RPMI7951 (cell line): ENCODE results near the gene TMEM141. TPM values are rescaled to one million over a fixed set of nuclear protein-coding genes. Genes with fewer than 3 reads are reported as not detected.
"Not testable (repeated sequence)": the region's sequence is repeated elsewhere in the genome, so short reads cannot be mapped to it uniquely, and the experiment has no call there.

Experiments
- DNase-seq: peaks from one replicate; pipeline ENCODE4 v3.0.0-alpha.2; 2012; ENCODE audit warnings: low read depth
- total RNA-seq: library from RNA; depleted of rRNA; stranded (reverse); fragments of >200 nt; shearing (Covaris generic); gene quantifications from 2 replicates; pipeline ENCODE4 v1.2.3, GENCODE V29; 2014

Gene TMEM141
- total RNA-seq, 1 experiment from 2014 or later = 49.4 TPM

- DNase-seq = no peak
Observed at GRCh38 chr9:136773386-136774044, 17.6 kb upstream of the TMEM141 start.

GRCh38 chr9:136774416-136775045, 16.6 kb upstream of the TMEM141 start:
- DNase-seq = no peak

DNA sequence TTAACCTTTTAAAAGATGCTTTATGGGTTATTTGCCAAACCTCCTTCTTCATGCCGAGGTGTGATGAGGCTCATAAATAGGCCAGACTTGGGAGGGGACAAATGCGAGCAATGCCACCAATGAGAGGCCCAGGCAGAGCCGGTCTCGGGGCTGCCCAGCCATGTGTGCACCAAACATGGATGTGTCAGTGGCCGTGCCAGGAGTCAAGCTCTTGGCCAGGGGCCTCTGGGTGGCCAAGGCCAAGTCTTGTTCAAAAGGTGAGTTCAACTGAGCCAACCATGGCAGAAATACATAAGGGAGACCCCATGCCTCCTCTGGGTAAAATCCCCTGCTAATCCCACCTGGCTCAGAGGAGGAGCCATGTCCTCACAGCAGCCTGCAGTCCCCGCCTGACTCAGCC, 16.0 kb upstream of the TMEM141 start:
- DNase-seq = no peak

DNA sequence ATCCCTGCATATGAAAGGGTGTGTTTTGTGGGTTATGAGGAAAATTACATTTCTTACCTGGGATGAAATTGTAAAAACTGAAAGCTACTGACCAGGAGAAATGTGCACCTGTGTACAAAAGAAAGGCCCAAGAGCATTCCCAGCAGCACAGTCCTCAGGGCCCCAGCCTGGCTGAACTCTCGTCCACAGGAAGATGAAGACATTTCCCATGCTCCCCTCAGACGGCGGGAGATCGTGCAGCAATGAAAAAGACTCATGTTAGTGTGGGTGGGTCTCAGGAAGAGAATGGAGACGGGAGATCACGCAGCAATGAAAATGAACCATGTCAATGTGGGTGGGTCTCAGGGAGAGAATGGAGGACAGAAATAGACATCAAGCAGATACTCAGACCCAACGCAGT, 14.2 kb upstream of the TMEM141 start:
- no peak for DNase-seq

GRCh38 chr9:136777359-136777758, 13.8 kb upstream of the TMEM141 start:
- DNase-seq = no peak

- DNase-seq = no peak
Observed at GRCh38 chr9:136779808-136780207, 11.3 kb upstream of the TMEM141 start.

GRCh38 chr9:136782452-136782851, 8.7 kb upstream of the TMEM141 start:
- no peak for DNase-seq

- no peak for DNase-seq
Observed at GRCh38 chr9:136784249-136784996, 6.7 kb upstream of the TMEM141 start.

- DNase-seq = no peak
Observed at GRCh38 chr9:136784997-136785361, 6.2 kb upstream of the TMEM141 start.

DNA sequence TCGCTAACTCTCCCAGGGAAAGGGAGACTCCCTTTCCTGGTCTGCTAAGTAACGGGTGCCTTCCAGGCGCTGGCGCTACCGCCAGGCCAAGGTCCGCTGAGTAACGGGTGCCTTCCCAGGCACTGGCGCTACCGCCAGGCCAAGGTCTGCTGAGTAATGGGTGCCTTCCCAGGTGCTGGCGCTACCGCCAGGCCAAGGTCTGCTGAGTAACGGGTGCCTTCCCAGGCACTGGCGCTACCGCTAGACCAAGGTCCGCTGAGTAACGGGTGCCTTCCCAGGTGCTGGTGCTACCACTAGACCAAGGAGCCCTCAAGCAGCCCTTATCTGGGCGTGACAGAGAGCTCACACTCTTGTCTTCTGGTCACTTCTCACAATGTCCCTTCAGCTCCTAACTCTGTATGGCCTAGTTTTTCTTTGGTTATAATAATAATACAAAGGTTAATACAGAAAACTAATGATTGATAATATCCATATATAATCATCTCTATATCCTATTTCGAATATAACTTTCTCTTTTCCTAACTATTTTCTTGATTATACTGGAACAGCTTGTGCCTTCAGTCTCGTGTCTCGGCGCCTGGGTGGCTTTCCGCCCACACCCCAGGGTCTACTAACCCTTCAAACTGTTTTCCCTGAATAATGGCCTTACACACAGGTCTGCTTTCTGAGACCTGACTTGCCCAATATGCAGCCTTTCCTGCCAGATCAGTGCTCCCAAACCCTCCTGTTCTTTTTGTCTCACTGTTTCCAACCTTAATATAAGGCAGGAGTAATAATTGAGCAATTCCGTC, 5.4 kb upstream of the TMEM141 start:
- DNase-seq = not testable (repeated sequence)

DNA sequence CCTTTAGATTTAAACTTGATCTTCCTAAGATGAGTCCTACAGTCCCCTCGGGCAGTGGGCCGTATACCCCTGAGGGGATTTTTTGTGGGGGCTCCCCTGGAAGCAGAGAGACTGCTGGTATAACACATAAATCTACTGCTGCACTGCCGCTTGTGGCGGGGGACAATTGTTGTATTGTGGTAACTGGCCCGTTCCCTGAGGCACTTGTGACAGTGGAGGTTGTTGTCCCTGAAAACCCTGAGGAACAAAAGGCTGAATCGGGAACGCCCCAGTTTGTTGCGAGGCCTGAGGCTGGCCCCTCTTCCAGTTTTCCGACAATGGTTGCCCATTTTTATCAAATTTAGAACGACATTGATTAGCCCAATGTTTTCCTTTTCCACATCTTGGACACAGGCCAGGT, 4.7 kb upstream of the TMEM141 start:
- no peak for DNase-seq

- not testable (repeated sequence) for DNase-seq
Observed at GRCh38 chr9:136786983-136787382, 4.2 kb upstream of the TMEM141 start.

DNA sequence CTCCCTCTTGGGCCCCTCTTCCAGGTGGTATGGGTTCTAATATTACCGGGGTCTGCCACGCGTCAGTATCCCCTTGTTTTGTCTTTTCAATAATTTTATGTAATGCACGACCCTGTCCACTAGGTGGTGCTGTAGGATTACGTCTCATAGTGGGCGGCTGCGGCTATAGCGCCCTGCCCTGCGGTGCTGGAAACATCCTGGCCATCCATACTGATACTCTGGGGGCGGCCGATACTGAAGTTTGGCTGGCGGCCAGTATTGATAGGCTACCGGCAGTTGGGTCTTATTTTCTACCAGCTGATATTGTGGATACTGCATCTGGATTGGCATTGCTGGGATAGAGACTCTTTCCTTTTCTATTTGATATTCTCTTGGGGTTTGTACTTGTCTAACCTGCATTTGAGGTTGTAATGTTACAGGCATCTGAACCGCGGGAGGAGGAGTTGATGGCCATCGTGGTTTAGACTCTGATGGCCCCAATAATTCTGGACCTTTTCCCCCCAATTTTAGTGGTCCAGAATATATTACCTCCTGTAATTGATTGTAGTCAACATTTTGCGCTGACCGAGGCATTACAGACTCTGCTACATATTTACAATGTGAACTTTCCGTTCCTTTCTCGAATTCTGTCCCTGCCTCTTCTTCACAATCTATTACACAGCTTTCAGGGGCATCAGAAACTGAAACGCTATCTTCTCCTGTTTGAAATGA, 3.3 kb upstream of the TMEM141 start:
- peak; percentile 40 for DNase-seq

DNA sequence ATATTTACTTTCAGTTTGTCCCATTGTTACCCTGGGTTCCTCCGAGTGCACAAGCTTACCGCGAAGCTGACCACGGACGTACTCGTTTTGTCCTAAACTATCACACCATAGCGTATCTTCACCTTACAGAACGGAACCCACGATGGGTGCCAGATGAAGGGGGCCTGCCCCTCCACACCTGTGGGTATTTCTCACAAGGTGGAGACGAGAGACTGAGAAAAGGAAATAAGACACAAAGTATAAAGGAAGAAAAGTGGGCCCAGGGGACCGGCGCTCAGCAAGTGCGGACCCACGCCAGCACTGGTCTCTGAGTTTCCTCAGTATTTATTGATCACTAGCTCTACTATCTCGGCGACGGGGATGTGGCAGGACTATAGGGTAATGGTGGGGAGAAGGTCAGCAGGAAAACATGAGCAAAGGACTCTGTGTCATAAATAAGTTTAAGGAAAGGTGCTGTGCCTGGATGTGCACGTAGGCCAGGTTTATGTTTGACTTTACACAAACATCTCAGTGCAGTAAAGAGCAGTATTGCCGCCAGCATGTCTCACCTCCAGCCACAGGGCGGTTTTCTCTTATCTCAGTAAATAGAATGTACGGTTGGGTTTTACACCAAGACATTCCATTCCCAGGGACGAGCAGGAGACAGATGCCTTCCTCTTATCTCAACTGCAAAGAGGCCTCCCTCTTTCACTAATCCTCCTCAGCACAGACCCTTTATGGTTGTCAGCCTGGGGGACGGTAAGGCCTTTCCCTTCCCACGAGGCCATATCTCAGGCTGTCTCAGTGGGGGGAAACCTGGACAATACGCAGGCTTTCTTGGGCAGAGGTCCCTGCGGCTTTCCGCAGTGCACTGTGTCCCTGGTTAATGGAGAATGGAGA, 2.3 kb upstream of the TMEM141 start:
- DNase-seq = not testable (repeated sequence)

DNA sequence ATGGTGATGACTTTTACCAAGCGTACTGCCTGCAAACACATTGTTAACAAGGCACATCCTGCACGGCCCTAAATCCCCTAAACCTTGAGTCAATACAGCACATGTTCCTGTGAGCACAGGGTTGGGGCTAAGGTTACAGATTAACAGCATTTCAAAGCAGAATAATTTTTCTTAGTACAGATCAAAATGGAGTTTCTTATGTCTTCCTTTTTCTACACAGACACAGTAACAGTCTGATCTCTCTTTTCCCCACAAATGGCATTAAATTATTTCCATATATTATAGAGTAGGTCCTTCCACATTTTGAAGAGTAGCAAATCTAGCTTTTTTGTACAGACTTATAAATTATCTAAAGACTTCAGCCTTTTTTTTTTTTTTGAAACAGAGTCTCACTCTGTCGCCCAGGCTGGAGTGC, 1.6 kb upstream of the TMEM141 start:
- DNase-seq = no peak

- no peak for DNase-seq
Observed at GRCh38 chr9:136791516-136792276, 552 bp downstream of the TMEM141 start.

DNA sequence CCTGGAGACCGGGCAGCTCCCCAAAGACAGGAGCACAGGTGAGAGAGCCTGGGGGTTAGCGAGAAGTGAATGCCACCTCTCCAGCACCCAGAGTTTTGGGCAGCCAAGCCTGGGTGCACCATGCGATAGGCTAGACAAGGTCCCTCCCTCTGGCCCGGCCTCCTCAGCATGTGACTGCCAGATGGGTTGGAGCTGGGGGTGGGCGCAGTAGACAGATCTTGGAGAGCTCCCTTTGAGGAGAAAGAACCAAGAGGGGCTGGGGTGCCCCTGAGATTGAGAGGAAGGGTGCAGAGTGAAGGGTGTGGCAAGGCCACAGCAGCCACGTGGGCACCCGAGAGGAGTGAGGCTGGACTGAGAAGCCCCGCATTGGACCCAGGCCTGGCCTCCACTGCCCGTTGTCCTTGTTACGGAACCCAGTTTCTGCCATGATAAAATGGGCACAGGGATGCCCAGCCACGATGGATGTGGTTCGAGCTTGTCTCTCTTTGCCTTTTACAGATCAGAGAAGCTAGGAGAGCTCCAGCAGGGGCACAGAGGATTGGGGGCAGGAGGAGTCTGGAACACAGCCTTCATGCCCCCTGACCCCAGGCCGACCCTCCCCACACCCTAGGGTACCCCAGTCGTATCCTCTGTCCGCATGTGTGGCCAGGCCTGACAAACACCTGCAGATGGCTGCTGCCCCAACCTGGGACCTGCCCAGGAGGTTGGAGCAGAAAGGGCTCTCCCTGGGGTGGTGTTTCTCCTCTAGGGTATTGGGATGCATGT, 1.4 kb downstream of the TMEM141 start:
- DNase-seq = no peak

DNA sequence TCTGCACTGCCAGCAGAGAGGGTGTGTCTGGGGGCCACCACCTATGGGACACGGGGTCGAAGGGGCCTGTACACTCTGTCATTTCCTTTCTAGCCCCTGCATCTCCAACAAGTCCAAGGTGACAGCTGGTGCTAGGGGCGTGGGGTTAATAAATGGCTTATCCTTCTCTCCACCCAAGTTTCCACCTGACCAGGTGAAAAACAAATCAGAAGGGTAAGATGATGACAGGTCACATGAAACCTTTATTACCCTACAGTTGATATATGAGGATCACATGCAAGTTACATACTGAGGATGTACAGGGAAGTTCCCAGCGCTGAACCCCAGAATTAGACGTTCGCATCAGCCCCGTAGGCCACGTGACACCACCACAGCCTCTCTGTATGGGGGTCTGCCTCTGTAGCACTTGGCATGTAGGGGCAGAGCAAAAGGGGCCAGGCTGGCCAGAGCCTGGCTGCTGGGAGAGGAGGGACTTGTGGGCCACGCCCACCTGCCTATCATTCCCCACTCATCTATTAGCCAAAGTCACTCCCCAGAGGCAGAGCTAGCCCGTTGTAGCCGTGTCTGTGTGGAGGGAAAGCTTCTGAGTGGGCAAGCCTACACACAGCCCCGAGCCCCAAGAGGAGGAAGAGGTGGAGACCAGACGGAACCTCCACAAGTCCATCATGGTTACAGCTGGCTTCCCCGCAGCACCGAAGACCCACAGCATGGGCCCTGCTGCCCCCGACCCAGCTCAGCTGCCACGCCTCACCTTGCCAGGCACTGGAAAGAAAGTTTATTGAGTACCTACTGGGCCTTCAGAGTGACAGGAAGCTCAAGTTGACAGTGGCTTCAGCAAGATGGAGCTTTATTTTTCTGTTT, 2.2 kb downstream of the TMEM141 start:
- DNase-seq = no peak
